ENCODE results near the gene FOXP2. TPM values are rescaled to one million over a fixed set of nuclear protein-coding genes. Genes with fewer than 3 reads are reported as not detected.

Gene FOXP2
- total and polyA plus RNA-seq, 3 donors from 2014 or later = 2.5 to 5.9 (median 3.8) TPM

GRCh38 chr7:114662002-114662677, 247.5 kb downstream of the FOXP2 start:
- no peaks in the 10 kb centered on the region for H3K4me1 ChIP-seq
- H3K36me3 ChIP-seq (ENCODE audit: low read depth, missing control alignments) = no peaks in the 10 kb centered on the region
- no peaks in the 10 kb centered on the region for H3K27me3 ChIP-seq
- no peaks in the 10 kb centered on the region for H3K9me3 ChIP-seq
- H3K27ac ChIP-seq = no peak overlapping the region
- TF ChIP-seq, protein P1, sequence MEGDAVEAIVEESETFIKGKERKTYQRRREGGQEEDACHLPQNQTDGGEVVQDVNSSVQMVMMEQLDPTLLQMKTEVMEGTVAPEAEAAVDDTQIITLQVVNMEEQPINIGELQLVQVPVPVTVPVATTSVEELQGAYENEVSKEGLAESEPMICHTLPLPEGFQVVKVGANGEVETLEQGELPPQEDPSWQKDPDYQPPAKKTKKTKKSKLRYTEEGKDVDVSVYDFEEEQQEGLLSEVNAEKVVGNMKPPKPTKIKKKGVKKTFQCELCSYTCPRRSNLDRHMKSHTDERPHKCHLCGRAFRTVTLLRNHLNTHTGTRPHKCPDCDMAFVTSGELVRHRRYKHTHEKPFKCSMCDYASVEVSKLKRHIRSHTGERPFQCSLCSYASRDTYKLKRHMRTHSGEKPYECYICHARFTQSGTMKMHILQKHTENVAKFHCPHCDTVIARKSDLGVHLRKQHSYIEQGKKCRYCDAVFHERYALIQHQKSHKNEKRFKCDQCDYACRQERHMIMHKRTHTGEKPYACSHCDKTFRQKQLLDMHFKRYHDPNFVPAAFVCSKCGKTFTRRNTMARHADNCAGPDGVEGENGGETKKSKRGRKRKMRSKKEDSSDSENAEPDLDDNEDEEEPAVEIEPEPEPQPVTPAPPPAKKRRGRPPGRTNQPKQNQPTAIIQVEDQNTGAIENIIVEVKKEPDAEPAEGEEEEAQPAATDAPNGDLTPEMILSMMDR (IDR thresholded peaks at IDR 0.05) = no peak
- no peak for TF ChIP-seq POLR2A (IDR thresholded peaks at IDR 0.05)
- intact Hi-C loops (cut with DNase I; ENCODE audit: low total_unique reads) = no loop called here
- 73 to 80% methylated on average over 6 of the region's 6 CpGs for WGBS, 2 donors
- H3K4me3 ChIP-seq = no peak overlapping the region
- DNase-seq = no peak

GRCh38 chr7:114663502-114663901, 248.9 kb downstream of the FOXP2 start:
- TF ChIP-seq, protein P1 (IDR thresholded peaks at IDR 0.05) = no peak
- TF ChIP-seq POLR2A (IDR thresholded peaks at IDR 0.05) = no peak
- WGBS, 2 donors = 81 to 83% methylated on average over 1 of the region's 1 CpG
- H3K36me3 ChIP-seq (ENCODE audit: low read depth, missing control alignments) = no peaks in the 10 kb centered on the region
- DNase-seq = peak; percentile 18
- intact Hi-C loops (cut with DNase I; ENCODE audit: low total_unique reads) = no loop called here
- H3K27me3 ChIP-seq = no peaks in the 10 kb centered on the region
- no peaks in the 10 kb centered on the region for H3K9me3 ChIP-seq
- no peak overlapping the region for H3K4me3 ChIP-seq
- H3K27ac ChIP-seq = no peak overlapping the region
- H3K4me1 ChIP-seq = no peaks in the 10 kb centered on the region

DNA sequence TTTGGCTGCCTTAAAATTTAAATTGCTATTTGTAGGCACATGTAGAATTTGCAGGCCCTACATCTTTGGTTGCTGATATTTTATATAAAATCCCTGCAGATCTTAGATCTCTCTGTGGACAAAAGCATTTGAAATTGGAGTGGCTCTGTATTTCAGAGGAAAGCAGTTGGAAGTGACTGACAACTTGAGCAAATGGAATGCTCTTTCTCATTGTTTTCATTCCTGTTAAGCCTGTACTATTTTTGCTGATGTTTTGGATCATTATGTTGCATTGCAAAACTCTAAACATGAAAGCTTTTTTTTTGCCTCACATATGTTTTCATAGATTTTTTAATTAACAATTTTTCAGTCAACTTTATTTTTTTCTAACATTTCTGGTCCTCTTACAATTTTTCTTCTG, 256.1 kb downstream of the FOXP2 start:
- no peaks in the 10 kb centered on the region for H3K4me1 ChIP-seq
- H3K27ac ChIP-seq = no peak overlapping the region

GRCh38 chr7:114671563-114672123, 257.0 kb downstream of the FOXP2 start:
- Histone ChIP-seq H3K36me3 (ENCODE audit: low read depth, missing control alignments) (no peaks in the 10 kb centered on the region), H3K9me3 (no peaks in the 10 kb centered on the region), H3K4me1 (no peaks in the 10 kb centered on the region), H3K27me3 (no peaks in the 10 kb centered on the region), H3K27ac (no peak overlapping the region), H3K4me3 (no peak overlapping the region)
- intact Hi-C loops (cut with DNase I; ENCODE audit: low total_unique reads) = no loop called here
- no peak for DNase-seq
- 73 to 74% methylated on average over 2 of the region's 2 CpGs for WGBS, 2 donors
- no peak for TF ChIP-seq POLR2A (IDR thresholded peaks at IDR 0.05)

More for the DNA sequence above, 256.1 kb downstream of the FOXP2 start:
- H3K9me3 ChIP-seq = no peaks in the 10 kb centered on the region
- H3K27me3 ChIP-seq = no peaks in the 10 kb centered on the region
- DNase-seq = no peak
- intact Hi-C loops (cut with DNase I; ENCODE audit: low total_unique reads) = no loop called here
- TF ChIP-seq, protein P1 (IDR thresholded peaks at IDR 0.05) = no peak
- TF ChIP-seq POLR2A (IDR thresholded peaks at IDR 0.05) = no peak
- no peaks in the 10 kb centered on the region for H3K36me3 ChIP-seq (ENCODE audit: low read depth, missing control alignments)
- no peak overlapping the region for H3K4me3 ChIP-seq

DNA sequence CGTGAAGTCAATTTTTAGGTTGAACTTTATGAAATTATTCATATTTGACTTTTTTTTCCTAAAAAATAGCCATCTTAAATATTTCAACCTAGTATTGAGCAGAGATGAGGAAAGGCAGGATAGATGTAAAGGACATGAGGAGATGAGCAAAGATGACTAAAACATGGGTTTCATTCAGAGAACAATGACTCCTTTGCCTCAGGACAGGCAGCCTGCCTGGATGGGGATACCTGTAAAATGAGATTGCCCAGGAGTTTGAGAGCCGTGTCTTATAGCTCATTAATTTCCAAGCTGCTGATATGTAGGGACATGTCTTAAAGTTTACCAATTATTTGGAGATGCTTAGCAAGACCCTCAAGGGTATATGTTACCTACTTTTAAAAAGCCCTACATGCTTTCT, 263.5 kb downstream of the FOXP2 start:
- whole genome bisulfite sequencing, 2 donors = 89 to 93% methylated on average over 2 of the region's 2 CpGs

More for the DNA sequence above, 263.5 kb downstream of the FOXP2 start:
- intact Hi-C loops (cut with DNase I; ENCODE audit: low total_unique reads) = no loop called here
- no peaks in the 10 kb centered on the region for H3K9me3 ChIP-seq
- no peak overlapping the region for H3K27ac ChIP-seq
- H3K27me3 ChIP-seq = no peaks in the 10 kb centered on the region
- no peaks in the 10 kb centered on the region for H3K4me1 ChIP-seq
- H3K4me3 ChIP-seq = no peak overlapping the region
- H3K36me3 ChIP-seq (ENCODE audit: low read depth, missing control alignments) = no peaks in the 10 kb centered on the region
- DNase-seq = no peak
- TF ChIP-seq, protein P1 (IDR thresholded peaks at IDR 0.05) = no peak
- no peak for TF ChIP-seq POLR2A (IDR thresholded peaks at IDR 0.05)
